Upper lobe of left lung (tissue), 4 donors: ENCODE data around the gene IL36B.

Experiments
- CTCF ChIP-seq, 6 experiments: fragments of 450-650 bp in 4 of 6; fragments of 200-600 bp in 2 of 6; sonication (generic) in 2 of 6; IDR thresholded peaks; one replicate each; pipeline ENCODE4 v1.5.1; 2016 to 2019; ENCODE audit warnings: antibody characterized with exemption in 6 of 6
- EP300 ChIP-seq, 4 donors: sonication (generic); formaldehyde crosslinking; IDR thresholded peaks; one replicate each; pipeline ENCODE4 v1.5.1; 2017; ENCODE audit warnings: antibody characterized with exemption in 4 of 4, control low read depth in 2 of 4
- POLR2A ChIP-seq, 4 donors: fragments of 450-650 bp; IDR thresholded peaks; one replicate each; pipeline ENCODE4 v1.5.1; 2016 to 2017; ENCODE audit warnings: antibody characterized with exemption in 4 of 4, mild to moderate bottlenecking in 2 of 4
- POLR2AphosphoS5 ChIP-seq, 2 donors: sonication (generic); formaldehyde crosslinking; IDR thresholded peaks; one replicate each; pipeline ENCODE4 v1.5.1; 2017; ENCODE audit warnings: antibody characterized with exemption in 2 of 2

DNA sequence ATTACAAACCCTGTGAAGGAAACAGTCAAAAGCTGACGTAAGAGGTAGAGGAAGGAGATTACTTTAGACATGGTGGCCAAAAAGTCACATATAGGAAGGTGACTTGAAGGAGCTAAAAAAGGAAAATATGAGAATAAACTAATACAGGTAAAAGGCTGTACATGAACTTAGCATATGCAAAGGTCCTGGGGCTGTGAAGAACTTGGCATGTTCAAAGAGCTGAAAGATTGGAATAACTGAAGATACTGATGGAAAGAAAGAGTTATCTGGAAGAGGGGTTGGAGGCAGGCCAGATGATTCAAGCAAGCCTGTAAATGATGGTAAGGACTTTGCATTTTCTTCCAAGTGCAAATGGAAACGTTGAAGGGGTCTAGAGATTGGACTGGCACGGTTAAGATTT, 34.2 kb downstream of the IL36B start:
- TF ChIP-seq CTCF (IDR thresholded peaks at IDR 0.05) (no peak), EP300 (IDR thresholded peaks at IDR 0.05) (no peak), POLR2AphosphoS5 (IDR thresholded peaks at IDR 0.05) (no peak), POLR2A (IDR thresholded peaks at IDR 0.05) (no peak)
